Stimulated activated naive CD8-positive, alpha-beta T cell treated with anti-CD3 and anti-CD28 coated beads, Interleukin-15, Interleukin-2, amounts not matched to agents 100 ng/mL and 50 ng/mL, for 24 hours (primary cell): ENCODE data around the gene UBQLN4.
A peak's percentile ranks its signal among the peaks of the same experiment; 100 is the strongest.
"Not testable (repeated sequence)": the region's sequence is repeated elsewhere in the genome, so short reads cannot be mapped to it uniquely, and the experiment has no call there.

Experiments used
- H3K27ac Mint-ChIP-seq: one replicate; pipeline ENCODE4 v1.8.0; 2021; ENCODE audit warnings: mild to moderate bottlenecking, mixed read lengths
- H3K27me3 Mint-ChIP-seq: one replicate; pipeline ENCODE4 v1.8.0; 2021; ENCODE audit warnings: mixed read lengths
- H3K36me3 Mint-ChIP-seq: one replicate; pipeline ENCODE4 v1.8.0; 2021; ENCODE audit warnings: low read depth, mixed read lengths
- H3K4me1 Mint-ChIP-seq: one replicate; pipeline ENCODE4 v1.8.0; 2021; ENCODE audit warnings: low read depth, mixed read lengths
- H3K4me3 Mint-ChIP-seq: one replicate; pipeline ENCODE4 v1.8.0; 2021; ENCODE audit warnings: mild to moderate bottlenecking, mixed read lengths
- H3K9me3 Mint-ChIP-seq: one replicate; pipeline ENCODE4 v1.8.0; 2021; ENCODE audit warnings: mixed read lengths

Gene UBQLN4

DNA sequence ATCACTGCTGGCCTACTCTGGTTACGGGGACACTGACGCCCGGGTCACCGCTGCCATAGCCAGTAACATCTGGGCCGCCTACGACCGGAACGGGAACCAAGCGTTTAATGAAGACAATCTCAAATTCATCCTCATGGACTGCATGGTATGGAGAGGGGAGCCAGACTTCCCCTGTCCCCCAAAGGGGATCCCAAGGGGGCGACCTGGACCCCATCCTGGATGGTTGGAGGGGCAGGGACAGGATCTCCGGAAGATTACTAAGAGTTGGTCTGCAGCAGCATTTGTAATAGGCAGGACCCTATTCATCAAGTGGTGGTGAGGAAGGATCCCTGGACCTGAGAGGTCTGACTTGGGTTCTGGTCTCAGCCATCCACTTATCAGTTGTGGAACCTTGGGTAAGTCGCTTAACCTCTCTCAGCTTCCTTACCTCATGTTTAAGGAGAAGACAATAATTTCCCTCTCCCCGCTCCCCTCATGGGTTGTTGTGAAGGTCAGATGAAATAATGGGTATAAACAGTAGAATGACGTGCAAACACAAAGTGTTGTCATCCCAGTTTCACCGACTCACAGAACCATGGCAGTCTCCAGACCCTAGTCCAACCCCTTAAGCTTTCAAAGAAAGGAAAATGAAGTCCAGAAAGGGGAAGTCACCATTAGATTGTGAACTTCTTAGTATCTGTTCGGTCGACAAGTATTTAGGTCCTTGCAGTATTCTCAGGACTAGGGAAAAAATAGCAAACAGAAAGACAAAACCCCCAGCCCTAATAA lies 1.9 kb upstream of the UBQLN4 start:
- H3K4me1 Mint-ChIP-seq = peaks cover 28% of the 10 kb centered on the region
- no peaks in the 10 kb centered on the region for H3K27me3 Mint-ChIP-seq
- no peaks in the 10 kb centered on the region for H3K36me3 Mint-ChIP-seq
- H3K9me3 Mint-ChIP-seq = no peaks in the 10 kb centered on the region
- H3K27ac Mint-ChIP-seq = peak overlapping the region; percentile 98
- H3K4me3 Mint-ChIP-seq = peak overlapping the region; percentile 94

DNA sequence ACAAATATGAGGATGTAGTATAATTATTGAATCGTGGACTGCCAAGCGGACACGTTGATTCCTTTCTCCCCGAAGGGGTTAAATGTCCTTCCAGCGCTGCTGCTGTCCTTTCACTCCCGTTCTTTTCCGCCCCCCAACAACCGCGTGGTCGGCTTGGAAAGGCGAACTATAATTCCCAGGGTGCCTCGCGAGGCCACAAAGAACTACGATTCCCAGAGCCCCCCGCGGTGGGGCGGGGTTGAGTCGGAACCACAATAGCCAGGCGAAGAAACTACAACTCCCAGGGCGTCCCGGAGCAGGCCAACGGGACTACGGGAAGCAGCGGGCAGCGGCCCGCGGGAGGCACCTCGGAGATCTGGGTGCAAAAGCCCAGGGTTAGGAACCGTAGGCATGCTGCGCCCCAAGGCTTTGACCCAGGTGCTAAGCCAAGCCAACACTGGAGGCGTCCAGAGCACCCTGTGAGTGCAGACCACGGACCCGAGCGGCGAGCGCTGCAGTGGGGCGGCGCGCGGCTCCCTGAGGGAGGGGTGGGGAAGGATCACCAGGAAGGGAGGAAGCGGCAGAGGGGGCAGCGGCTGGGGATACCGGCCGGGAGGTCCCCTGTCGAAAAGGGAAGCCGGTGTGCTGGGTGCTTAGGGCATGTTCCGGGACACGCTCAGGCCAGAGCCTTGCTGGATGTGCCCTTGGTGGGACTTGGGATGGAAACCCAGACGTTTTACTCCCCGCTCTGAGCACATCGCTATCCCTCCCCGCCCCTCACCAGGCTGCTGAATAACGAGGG lies 1.1 kb upstream of the UBQLN4 start, which contains the start of gene LAMTOR2:
Gene LAMTOR2 (plus strand): TSS at position 283 of the 781 bp plus-strand sequence. CDS start 108 bp downstream, at position 391.
- H3K4me1 Mint-ChIP-seq = peaks cover 28% of the 10 kb centered on the region
- H3K27me3 Mint-ChIP-seq = no peaks in the 10 kb centered on the region
- H3K36me3 Mint-ChIP-seq = peaks cover 7% of the 10 kb centered on the region
- no peaks in the 10 kb centered on the region for H3K9me3 Mint-ChIP-seq
- peak within 1 kb of the TSS; percentile 98 for H3K27ac Mint-ChIP-seq
- peak within 1 kb of the TSS; percentile 95 for H3K4me3 Mint-ChIP-seq

DNA sequence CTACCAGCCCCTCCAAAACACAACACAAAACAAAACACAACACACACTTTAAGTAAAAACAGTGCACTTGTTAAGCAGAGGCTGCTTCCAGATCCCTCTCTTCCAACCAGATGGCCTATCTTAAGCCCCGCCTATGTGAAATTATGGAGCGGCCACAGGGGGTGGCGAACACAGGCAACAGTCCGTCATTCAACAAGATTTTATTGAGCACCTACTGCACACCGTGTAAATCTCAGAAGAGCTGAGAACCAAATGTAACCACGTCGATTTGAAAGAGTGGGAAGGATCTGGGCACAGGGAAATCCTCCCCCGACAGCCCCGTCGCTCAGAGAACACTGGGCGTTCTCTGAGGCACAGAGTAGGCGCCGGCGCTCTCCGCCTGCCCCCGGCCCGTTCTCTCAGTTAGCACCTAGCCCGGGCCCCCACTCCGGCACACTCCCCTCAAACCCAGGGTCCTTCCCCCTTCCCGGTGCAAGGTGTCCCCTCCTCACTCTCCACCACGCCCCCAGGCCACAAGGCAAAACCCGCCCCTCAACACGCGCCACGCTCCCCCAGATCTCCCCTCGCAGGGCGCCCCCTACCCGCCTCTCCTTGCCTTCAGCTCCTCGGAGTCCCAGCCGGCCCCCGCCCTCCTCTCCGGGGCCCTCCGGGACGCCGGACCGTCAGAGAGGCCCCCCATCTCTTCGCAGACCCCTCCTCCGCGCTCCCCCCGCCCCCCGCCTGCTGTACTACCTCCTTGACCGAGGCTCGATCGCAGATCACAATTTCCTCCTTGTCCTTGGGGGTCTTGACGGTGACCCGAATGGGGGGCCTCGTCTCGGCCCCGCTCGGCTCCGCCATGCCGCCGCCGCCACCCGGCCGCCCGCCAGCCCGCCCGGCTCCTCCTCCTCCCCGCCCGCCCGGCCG lies 483 bp downstream of the UBQLN4 start:
- no peaks in the 10 kb centered on the region for H3K27me3 Mint-ChIP-seq
- peaks cover 28% of the 10 kb centered on the region for H3K4me1 Mint-ChIP-seq
- peaks cover 22% of the 10 kb centered on the region for H3K36me3 Mint-ChIP-seq
- no peaks in the 10 kb centered on the region for H3K9me3 Mint-ChIP-seq
- H3K4me3 Mint-ChIP-seq = peak overlapping the region; percentile 95
- H3K27ac Mint-ChIP-seq = peak overlapping the region; percentile 90

DNA sequence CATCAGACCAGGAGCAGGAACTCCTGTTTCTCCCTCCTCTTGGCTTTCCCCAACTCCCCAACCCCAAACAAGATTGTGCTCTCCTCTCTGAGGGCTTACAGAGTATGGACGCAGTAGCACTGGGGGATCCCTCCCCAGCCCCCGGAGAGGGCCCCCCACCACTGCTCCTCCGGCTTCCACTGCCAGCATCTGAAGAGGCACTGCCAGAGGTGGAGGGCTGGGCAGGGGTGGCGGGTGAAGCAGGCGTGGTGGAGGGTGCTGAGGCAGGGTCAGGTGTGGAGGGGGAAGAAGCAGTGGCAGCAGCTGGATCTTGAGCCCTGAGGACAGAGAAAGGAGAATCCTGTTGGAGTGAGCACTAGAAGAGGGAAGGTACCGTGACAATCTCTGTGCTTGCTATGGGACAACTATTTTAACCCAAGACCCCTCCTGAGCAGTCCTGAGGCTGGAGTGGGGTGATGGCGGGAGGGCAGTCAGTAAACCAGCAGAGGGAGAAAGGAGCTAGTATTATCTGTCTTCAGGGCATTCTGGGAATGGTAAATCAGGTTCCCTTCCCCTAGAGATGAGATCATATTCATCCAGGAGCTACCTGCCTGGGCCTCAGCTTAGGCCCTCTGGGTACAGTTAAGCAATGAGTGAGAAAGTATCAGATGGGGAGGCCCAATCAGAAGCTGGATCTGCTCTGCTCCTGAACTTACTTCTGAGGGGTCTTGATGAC lies 2.4 kb downstream of the UBQLN4 start:
- Mint-ChIP-seq H3K27ac (no peak overlapping the region), H3K4me3 (peak overlapping the region; percentile 18), H3K36me3 (peaks cover 23% of the 10 kb centered on the region), H3K4me1 (peaks cover 23% of the 10 kb centered on the region), H3K27me3 (no peaks in the 10 kb centered on the region), H3K9me3 (no peaks in the 10 kb centered on the region)

DNA sequence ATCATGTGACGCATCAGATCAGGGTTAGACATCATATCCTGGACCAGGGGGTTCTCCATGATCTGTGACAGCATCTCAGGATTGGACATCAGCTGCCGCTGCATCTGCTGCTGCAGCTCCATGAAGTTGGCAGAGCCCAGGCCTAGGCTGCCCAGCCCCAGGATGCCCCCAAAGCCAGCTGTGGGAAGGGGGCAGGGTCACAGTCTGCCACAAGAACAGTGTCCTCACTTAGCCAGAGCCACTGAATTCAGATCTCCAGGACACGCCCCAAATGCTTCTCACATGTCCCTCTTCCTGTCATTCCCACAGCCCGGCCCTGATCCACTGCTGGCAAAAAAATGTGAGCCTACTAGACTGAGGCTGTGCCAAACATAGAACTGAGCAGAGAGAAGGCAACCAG lies 3.2 kb downstream of the UBQLN4 start:
- H3K4me3 Mint-ChIP-seq = no peak overlapping the region
- H3K36me3 Mint-ChIP-seq = peaks cover 25% of the 10 kb centered on the region
- no peaks in the 10 kb centered on the region for H3K27me3 Mint-ChIP-seq
- H3K27ac Mint-ChIP-seq = no peak overlapping the region
- H3K4me1 Mint-ChIP-seq = peaks cover 19% of the 10 kb centered on the region
- H3K9me3 Mint-ChIP-seq = no peaks in the 10 kb centered on the region

DNA sequence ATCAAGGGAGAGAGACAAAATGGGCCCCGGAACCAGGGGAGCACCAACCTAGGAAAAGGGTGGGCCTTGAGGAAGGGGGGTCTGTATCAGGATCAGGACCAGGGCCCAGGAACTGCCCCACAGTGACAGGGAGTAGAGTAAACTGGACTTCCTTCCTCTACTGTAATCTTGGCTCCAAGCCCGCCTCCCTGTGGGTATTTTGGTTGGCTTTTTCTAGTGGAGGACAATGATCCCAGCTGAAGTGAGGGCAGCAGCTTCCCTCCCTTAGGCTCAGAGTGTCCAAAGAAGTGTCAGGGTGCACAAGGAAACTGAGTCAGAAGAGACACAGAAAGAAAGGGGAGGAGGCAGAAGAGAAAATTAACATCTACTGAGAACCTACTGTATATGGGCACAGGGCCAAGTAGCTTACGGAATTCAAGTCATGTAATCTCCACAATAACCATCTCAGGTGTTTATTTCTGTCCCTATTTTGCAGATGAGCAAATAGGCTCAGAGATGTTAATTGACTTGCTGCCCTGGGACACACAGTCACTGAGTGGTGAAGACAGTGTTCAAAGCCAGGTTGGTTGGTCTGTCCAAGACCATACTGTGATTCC lies 4.8 kb downstream of the UBQLN4 start:
- Mint-ChIP-seq H3K27ac (no peak overlapping the region), H3K4me1 (peaks cover 19% of the 10 kb centered on the region), H3K4me3 (no peak overlapping the region), H3K27me3 (no peaks in the 10 kb centered on the region), H3K9me3 (no peaks in the 10 kb centered on the region), H3K36me3 (peaks cover 35% of the 10 kb centered on the region)

DNA sequence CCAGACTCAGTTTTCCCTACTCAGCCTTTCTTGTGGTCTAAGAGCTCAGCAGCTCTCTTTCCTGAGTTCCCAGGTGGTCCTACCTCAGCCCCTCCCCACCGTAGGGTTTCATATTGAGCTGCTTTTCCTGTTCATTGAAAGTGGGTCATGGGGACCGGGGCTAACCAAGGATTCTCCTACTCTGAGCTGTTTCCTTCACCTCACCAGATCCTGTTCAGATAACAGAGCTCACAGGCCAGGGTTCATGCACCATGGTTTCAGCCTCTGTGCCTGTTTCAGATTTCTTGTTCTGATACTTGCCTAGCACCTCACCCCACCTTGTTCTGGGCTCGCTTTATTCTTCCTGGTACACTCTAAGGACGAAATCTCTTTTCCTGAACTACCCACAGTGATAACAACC lies 8.5 kb downstream of the UBQLN4 start:
- no peaks in the 10 kb centered on the region for H3K9me3 Mint-ChIP-seq
- H3K4me3 Mint-ChIP-seq = no peak overlapping the region
- H3K27ac Mint-ChIP-seq = peak overlapping the region; percentile 28
- peaks cover 6% of the 10 kb centered on the region for H3K4me1 Mint-ChIP-seq
- H3K27me3 Mint-ChIP-seq = no peaks in the 10 kb centered on the region
- peaks cover 51% of the 10 kb centered on the region for H3K36me3 Mint-ChIP-seq

DNA sequence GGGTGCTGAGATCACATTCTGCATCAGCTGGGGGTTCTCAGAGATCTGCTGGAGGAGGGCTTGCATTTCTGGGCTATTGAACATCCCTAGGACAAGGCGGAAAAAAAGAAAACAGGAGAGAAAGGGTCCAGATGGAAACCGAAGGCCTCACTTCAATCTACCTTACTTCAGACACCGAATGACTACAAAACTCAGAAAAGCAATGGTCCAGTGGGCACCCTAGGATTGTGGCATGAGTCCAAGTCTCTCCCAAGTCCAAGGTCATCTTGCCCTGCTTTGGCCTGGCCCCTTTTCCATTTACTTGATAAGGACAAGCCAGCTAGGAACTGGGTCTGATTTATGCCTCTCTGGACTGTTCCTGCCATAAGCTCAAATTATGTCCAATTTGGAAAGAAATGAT lies 10.8 kb downstream of the UBQLN4 start:
- Mint-ChIP-seq H3K27ac (no peak overlapping the region), H3K4me1 (peaks cover 6% of the 10 kb centered on the region), H3K9me3 (no peaks in the 10 kb centered on the region), H3K4me3 (no peak overlapping the region), H3K36me3 (peaks cover 36% of the 10 kb centered on the region), H3K27me3 (no peaks in the 10 kb centered on the region)

DNA sequence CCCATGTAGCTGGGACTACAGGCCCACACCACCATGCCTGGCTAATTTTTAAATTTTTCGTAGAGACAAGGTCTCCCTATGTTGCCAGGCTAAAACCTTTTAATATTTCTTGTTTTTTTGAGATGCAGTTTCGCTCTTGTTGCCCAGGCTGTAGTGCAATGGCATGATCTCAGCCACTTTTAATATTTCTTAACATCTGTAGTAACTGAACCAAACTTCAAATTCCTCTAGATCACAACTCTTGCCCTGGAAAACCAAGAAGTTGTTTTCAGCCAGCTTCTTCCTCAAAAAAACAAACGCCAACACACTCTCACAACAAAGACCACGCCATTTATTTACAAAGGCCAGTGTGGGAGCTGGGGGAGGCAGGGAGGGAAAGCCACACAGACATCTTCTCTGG lies 18.6 kb downstream of the UBQLN4 start:
- not testable (repeated sequence) for H3K27ac Mint-ChIP-seq, H3K27me3 Mint-ChIP-seq, H3K4me1 Mint-ChIP-seq, H3K9me3 Mint-ChIP-seq, H3K4me3 Mint-ChIP-seq
- H3K36me3 Mint-ChIP-seq = peaks cover 19% of the 10 kb centered on the region

DNA sequence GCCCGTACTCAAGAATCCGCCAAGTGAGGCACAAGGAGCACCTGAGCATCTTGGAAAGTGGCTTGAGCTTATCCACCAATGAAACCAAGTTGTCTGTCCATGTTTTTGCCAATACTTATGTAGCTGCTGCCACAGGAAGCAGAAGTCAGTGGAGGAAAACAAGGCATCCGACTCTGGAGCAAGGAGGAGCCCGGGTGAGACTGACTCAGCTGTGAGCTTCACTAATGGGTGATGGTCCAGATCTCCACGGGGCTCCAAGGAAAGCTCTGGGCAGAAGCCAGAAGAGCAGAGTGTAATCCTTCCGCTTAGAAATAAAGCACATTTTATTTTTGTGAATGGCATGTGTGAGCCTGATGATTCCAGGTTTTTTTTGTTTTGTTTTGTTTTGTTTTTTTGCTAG lies 20.6 kb downstream of the UBQLN4 start:
- Mint-ChIP-seq H3K27ac (no peak overlapping the region), H3K9me3 (no peaks in the 10 kb centered on the region), H3K4me3 (no peak overlapping the region), H3K27me3 (no peaks in the 10 kb centered on the region), H3K36me3 (peaks cover 14% of the 10 kb centered on the region), H3K4me1 (no peaks in the 10 kb centered on the region)

DNA sequence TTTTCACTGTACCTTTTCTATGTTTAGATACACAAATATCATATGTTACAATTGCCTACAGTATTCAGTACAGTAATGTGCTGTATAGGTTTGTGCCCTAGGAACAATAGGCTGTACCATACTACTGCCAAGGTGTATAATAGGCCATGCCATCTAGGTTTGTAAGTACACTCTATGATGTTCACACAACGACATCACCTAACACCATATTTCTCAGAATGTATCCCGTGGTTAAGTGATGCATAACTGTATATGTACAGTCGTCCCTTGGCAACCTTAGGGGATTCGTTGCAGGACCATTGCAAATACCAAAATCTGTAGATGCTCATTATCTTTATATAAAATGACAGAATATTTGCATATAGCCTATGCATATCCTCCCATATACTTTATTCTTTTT lies 27.0 kb downstream of the UBQLN4 start:
- Mint-ChIP-seq H3K4me3 (no peak overlapping the region), H3K4me1 (no peaks in the 10 kb centered on the region), H3K9me3 (no peaks in the 10 kb centered on the region), H3K27ac (no peak overlapping the region), H3K36me3 (no peaks in the 10 kb centered on the region), H3K27me3 (peaks cover 5% of the 10 kb centered on the region)

DNA sequence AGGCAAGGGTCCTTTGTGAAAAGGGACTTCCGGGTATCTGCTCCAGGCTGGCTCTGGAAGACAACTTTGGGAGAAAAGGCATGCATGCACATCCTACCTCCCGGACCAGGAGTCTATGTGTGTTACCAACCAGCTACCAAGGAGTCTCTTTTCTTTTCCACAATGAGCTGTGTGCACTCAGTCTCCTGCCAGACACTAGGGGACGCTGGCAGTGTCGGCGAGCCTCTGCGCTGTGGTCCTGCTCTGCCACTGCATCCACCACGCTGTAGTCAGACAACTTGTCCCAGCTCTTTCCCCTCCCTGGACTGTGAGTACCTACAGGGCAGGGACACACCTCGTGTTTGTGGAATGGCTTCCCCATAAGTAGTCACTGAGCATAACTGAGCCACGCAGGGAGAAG lies 27.7 kb downstream of the UBQLN4 start:
- Mint-ChIP-seq H3K27me3 (peaks cover 5% of the 10 kb centered on the region), H3K4me3 (no peak overlapping the region), H3K4me1 (peaks cover 4% of the 10 kb centered on the region), H3K27ac (no peak overlapping the region), H3K9me3 (no peaks in the 10 kb centered on the region), H3K36me3 (no peaks in the 10 kb centered on the region)

DNA sequence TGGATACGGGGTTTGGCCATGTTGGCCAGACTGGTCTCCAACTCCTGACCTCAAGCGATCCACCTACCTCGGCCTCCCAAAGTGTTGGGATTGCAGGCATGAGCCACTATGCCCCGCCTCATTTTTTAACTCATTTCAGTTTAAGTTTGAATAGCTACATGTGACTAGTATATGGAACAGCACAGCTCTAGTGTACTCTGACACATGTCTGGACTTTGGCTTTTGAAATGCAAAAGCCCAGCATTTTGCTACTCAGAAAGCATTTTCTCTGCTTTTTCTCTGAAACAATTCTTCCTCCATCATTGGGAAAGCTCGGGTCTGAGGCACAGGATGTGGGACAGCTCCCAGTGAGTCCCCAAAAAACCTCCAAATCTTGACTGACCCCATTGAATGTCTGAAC lies 28.8 kb downstream of the UBQLN4 start:
- no peak overlapping the region for H3K4me3 Mint-ChIP-seq
- no peak overlapping the region for H3K27ac Mint-ChIP-seq
- no peaks in the 10 kb centered on the region for H3K9me3 Mint-ChIP-seq
- H3K27me3 Mint-ChIP-seq = peaks cover 5% of the 10 kb centered on the region
- peaks cover 1% of the 10 kb centered on the region for H3K36me3 Mint-ChIP-seq
- peaks cover 12% of the 10 kb centered on the region for H3K4me1 Mint-ChIP-seq

DNA sequence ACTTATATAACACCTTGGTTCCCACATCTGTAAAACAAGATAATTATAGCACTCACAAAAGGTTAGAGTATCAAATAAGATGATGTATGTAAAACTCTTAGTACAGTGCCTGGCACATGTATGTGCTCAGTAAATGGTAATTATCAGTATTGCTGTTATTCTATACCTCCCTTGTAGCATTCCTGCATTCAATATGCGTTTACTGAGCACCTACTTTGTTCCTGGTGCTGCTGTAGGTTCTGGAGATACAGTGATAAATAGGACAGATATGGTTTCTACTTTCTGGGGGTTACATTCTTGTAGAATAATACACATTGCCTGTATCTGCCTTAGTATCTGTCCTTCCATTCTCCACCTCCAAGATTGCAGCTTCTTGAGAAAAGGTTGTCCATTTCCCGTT lies 31.6 kb downstream of the UBQLN4 start:
- H3K27me3 Mint-ChIP-seq = peaks cover 5% of the 10 kb centered on the region
- peak overlapping the region; percentile 10 for H3K4me3 Mint-ChIP-seq
- no peak overlapping the region for H3K27ac Mint-ChIP-seq
- peaks cover 29% of the 10 kb centered on the region for H3K4me1 Mint-ChIP-seq
- H3K9me3 Mint-ChIP-seq = no peaks in the 10 kb centered on the region
- peaks cover 24% of the 10 kb centered on the region for H3K36me3 Mint-ChIP-seq
